OCI-LY7 (cell line): Measurements from ENCODE around the gene CHN2.

Source experiments
- CTCF ChIP-seq: fragments of 200-600 bp; sonication (generic); conservative IDR thresholded peaks from 2 replicates; pipeline ENCODE4 v1.5.1; 2014; ENCODE audit warnings: mild to moderate bottlenecking, antibody characterized with exemption, low read length, moderate library complexity, mixed read lengths
- EZH2phosphoT487 ChIP-seq: fragments of 200-600 bp; sonication (generic); IDR thresholded peaks from 2 replicates; pipeline ENCODE4 v1.6.1; 2018; ENCODE audit warnings: low read depth, borderline replicate concordance, mild to moderate bottlenecking, mixed run types, antibody characterized with exemption, low read length, moderate library complexity, mixed read lengths

- TF ChIP-seq CTCF: no peak
- TF ChIP-seq EZH2phosphoT487: no peak
These were observed 106.1 kb downstream of the CHN2 start for GRCh38 chr7:29300649-29301048.
